HG03196 (cell line): ENCODE data around the gene LCN15.
"Not testable (repeated sequence)": the region's sequence is repeated elsewhere in the genome, so short reads cannot be mapped to it uniquely, and the experiment has no call there.

Experiments used
- ATAC-seq: cut with Tn5 transposase; IDR thresholded peaks from one replicate; pipeline ENCODE4 v1.9.1; 2021; ENCODE audit not compliant: unreplicated experiment

LCN15 gene

GRCh38 chr9:136794281-136794999 is 30.1 kb upstream of the LCN15 start:
- no peak for ATAC-seq

GRCh38 chr9:136793086-136793946 is 29.0 kb upstream of the LCN15 start:
- ATAC-seq: no peak

GRCh38 chr9:136792321-136793085 is 28.2 kb upstream of the LCN15 start:
- no peak for ATAC-seq

GRCh38 chr9:136791516-136792276 is 27.4 kb upstream of the LCN15 start:
- peak; percentile 24 for ATAC-seq

GRCh38 chr9:136790640-136791515 is 26.6 kb upstream of the LCN15 start, which contains the start of gene TMEM141:
Gene TMEM141 (plus strand): TSS chr9:136791344. CDS start chr9:136791371, 27 bp downstream.
- peak; percentile 81 for ATAC-seq

GRCh38 chr9:136789523-136789937 is 25.2 kb upstream of the LCN15 start:
- ATAC-seq: no peak

GRCh38 chr9:136788644-136789522 is 24.6 kb upstream of the LCN15 start:
- not testable (repeated sequence) for ATAC-seq

GRCh38 chr9:136787690-136788400 is 23.5 kb upstream of the LCN15 start:
- ATAC-seq: no peak

GRCh38 chr9:136786983-136787382 is 22.7 kb upstream of the LCN15 start:
- ATAC-seq: not testable (repeated sequence)

GRCh38 chr9:136786451-136786850 is 22.1 kb upstream of the LCN15 start:
- no peak for ATAC-seq

- not testable (repeated sequence) for ATAC-seq
Observed at GRCh38 chr9:136785565-136786355, 21.4 kb upstream of the LCN15 start.

- no peak for ATAC-seq
Observed at GRCh38 chr9:136784997-136785361, 20.7 kb upstream of the LCN15 start.

GRCh38 chr9:136784249-136784996 is 20.1 kb upstream of the LCN15 start:
- ATAC-seq: no peak

GRCh38 chr9:136782452-136782851 is 18.1 kb upstream of the LCN15 start:
- ATAC-seq: no peak

- ATAC-seq: no peak
Observed at GRCh38 chr9:136779808-136780207, 15.5 kb upstream of the LCN15 start.

GRCh38 chr9:136777359-136777758 is 13.0 kb upstream of the LCN15 start:
- no peak for ATAC-seq

- ATAC-seq: no peak
Observed at GRCh38 chr9:136776947-136777346, 12.6 kb upstream of the LCN15 start.
